B cell (primary cell): ENCODE data around the gene SSH3. TPM values are rescaled to one million over a fixed set of nuclear protein-coding genes. Genes with fewer than 3 reads are reported as not detected.
A peak's percentile ranks its signal among the peaks of the same experiment; 100 is the strongest.

Source experiments
- ATAC-seq: fragments of 200-7000 bp; cut with Tn5 transposase; one replicate; pipeline ENCODE4 v1.10.0; 2021; ENCODE audit warnings: low read depth, mild to moderate bottlenecking, moderate number of reproducible peaks, moderate library complexity
- CTCF ChIA-PET: fragments of 350-600 bp; sonication (Branson Sonifier 250); formaldehyde crosslinking; loops from one replicate; lab custom pipeline; 2021; ENCODE audit warnings: antibody characterized with exemption, inconsistent platforms; lab: Charles Lee
- POLR2A ChIA-PET: fragments of 350-600 bp; sonication (Branson Sonifier 250); formaldehyde crosslinking; loops from one replicate; lab custom pipeline; 2021; ENCODE audit warnings: antibody characterized with exemption; lab: Charles Lee
- DNase-seq: peaks from one replicate; pipeline ENCODE4 v3.0.0; 2013
- H2AFZ ChIP-seq: 2 replicates; pipeline ENCODE4 v1.6.1; 2012; ENCODE audit warnings: mild to moderate bottlenecking, low read depth, low read length; ENCODE audit not compliant: insufficient read depth, poor library complexity, severe bottlenecking
- H3K27ac ChIP-seq, 2 donors: 1 replicate in 1 of 2; 2 replicates in 1 of 2; pipeline ENCODE4 v1.5.1; 2012 to 2013; ENCODE audit warnings: low read length in 2 of 2, mild to moderate bottlenecking in 2 of 2, moderate library complexity in 1 of 2
- H3K27me3 ChIP-seq, 4 experiments: fragments of 200-600 bp in 1 of 4; sonication (generic) in 1 of 4; replicated peaks in 1 of 4; 1 replicate in 2 of 4; 2 replicates in 2 of 4; pipeline versions ENCODE4 v1.6.1 to v1.7.0; 2013 to 2016; ENCODE audit warnings: low read length in 3 of 4, mild to moderate bottlenecking in 2 of 4, mixed read lengths in 1 of 4, moderate library complexity in 1 of 4; ENCODE audit not compliant: insufficient read depth in 4 of 4, control insufficient read depth in 3 of 4; ENCODE audit errors: control extremely low read depth in 1 of 4
- H3K36me3 ChIP-seq, 2 experiments: replicated peaks in 1 of 2; 1 replicate in 1 of 2; 2 replicates in 1 of 2; pipeline versions ENCODE4 v1.6.1 to v1.7.1; 2013; ENCODE audit warnings: low read length in 1 of 2; ENCODE audit not compliant: insufficient read depth in 2 of 2, control insufficient read depth in 1 of 2; ENCODE audit errors: control extremely low read depth in 1 of 2, extremely low read depth in 1 of 2
- H3K4me1 ChIP-seq, 2 donors: fragments of 200-600 bp in 1 of 2; sonication (generic) in 1 of 2; 1 replicate in 1 of 2; 2 replicates in 1 of 2; pipeline versions ENCODE4 v1.5.1 to v1.6.1; 2013 to 2017; ENCODE audit warnings: low read length in 2 of 2; ENCODE audit not compliant: control insufficient read depth in 2 of 2, insufficient read depth in 2 of 2
- H3K4me2 ChIP-seq: replicated peaks from 2 replicates; pipeline ENCODE3; 2012; ENCODE audit warnings: mild to moderate bottlenecking, low read depth, low read length; ENCODE audit not compliant: poor library complexity, severe bottlenecking
- H3K4me3 ChIP-seq, 5 experiments: fragments of 200-600 bp in 1 of 5; sonication (generic) in 1 of 5; 1 replicate in 3 of 5; 2 replicates in 2 of 5; pipeline versions ENCODE4 v1.5.1 to v1.7.0; 2011 to 2016; ENCODE audit warnings: low read length in 4 of 5, mild to moderate bottlenecking in 4 of 5, low read depth in 2 of 5, control low read depth in 1 of 5, moderate library complexity in 1 of 5; ENCODE audit not compliant: insufficient read depth in 1 of 5; ENCODE audit errors: control extremely low read depth in 1 of 5, extremely low read depth in 1 of 5
- H3K79me2 ChIP-seq: fragments of 200-600 bp; sonication (generic); one replicate; pipeline ENCODE4 v1.6.0; 2016; ENCODE audit warnings: low read length; ENCODE audit not compliant: control insufficient read depth, insufficient read depth
- H3K9ac ChIP-seq: fragments of 200-600 bp; sonication (generic); 2 replicates; pipeline ENCODE4 v1.6.1; 2017; ENCODE audit warnings: mild to moderate bottlenecking, low read length, moderate library complexity
- H3K9me3 ChIP-seq, 3 donors: one replicate each; pipeline versions ENCODE4 v1.6.1 to v1.7.1; 2013; ENCODE audit warnings: low read length in 2 of 3; ENCODE audit not compliant: control insufficient read depth in 2 of 3, insufficient read depth in 1 of 3; ENCODE audit errors: control extremely low read depth in 1 of 3
- H4K20me1 ChIP-seq: 2 replicates; pipeline ENCODE4 v1.6.0; 2012; ENCODE audit warnings: mild to moderate bottlenecking, low read length; ENCODE audit not compliant: insufficient read depth, control insufficient read depth, poor library complexity, severe bottlenecking
- H3K27ac Mint-ChIP-seq: one replicate; pipeline ENCODE4 v1.8.0; 2021; ENCODE audit warnings: mixed read lengths
- H3K27me3 Mint-ChIP-seq: one replicate; pipeline ENCODE4 v1.8.0; 2021; ENCODE audit warnings: mixed read lengths
- H3K4me1 Mint-ChIP-seq: one replicate; pipeline ENCODE4 v1.8.0; 2021; ENCODE audit warnings: mixed read lengths
- H3K4me3 Mint-ChIP-seq: one replicate; pipeline ENCODE4 v1.8.0; 2021; ENCODE audit warnings: mixed read lengths
- H3K9me3 Mint-ChIP-seq: one replicate; pipeline ENCODE4 v1.8.0; 2022; ENCODE audit warnings: mixed read lengths; ENCODE audit not compliant: insufficient read depth
- EZH2 ChIP-seq: IDR thresholded peaks from 2 replicates; pipeline ENCODE4 v1.6.1; 2012; ENCODE audit warnings: borderline replicate concordance, low read depth, mild to moderate bottlenecking, moderate library complexity, low read length; ENCODE audit not compliant: insufficient read depth, poor library complexity, severe bottlenecking
- WGBS: methylation state at CpG from one replicate; pipeline ENCODE4 v1.1.5; 2013; ENCODE audit warnings: missing lambda C conversion rate; ENCODE audit not compliant: insufficient coverage; 5-methylcytosine and 5-hydroxymethylcytosine counted together
- intact Hi-C: fragments of 100-400 bp; cut with micrococcal nuclease; formaldehyde crosslinking; loops from one replicate; pipeline ENCODE4 v1.10.0; 2022
- polyA plus RNA-seq: library from polyadenylated mRNA; depleted of rRNA; stranded (reverse); fragments of >200 nt; gene quantifications from 2 replicates; pipeline ENCODE4 v1.2.3, GENCODE V29; 2012
- total RNA-seq, 2 donors: library from RNA; stranded (reverse); fragments of 120-200 nt in 1 of 2; gene quantifications; 1 replicate in 1 of 2; 2 replicates in 1 of 2; pipeline versions ENCODE4 v1.2.3 to v1.2.4, GENCODE V29; 2013 to 2022
- TF ChIP-seq, protein P1 (sequence below): fragments of 200-600 bp; IDR thresholded peaks from one replicate; pipeline ENCODE4 v1.8.0; 2022; ENCODE audit warnings: antibody characterized with exemption, mild to moderate bottlenecking

The SSH3 gene
- total and polyA plus RNA-seq, 2 donors (not counting 1 experiment from before 2014, with no cell fraction given), result 4.0 to 7.2 TPM

DNA sequence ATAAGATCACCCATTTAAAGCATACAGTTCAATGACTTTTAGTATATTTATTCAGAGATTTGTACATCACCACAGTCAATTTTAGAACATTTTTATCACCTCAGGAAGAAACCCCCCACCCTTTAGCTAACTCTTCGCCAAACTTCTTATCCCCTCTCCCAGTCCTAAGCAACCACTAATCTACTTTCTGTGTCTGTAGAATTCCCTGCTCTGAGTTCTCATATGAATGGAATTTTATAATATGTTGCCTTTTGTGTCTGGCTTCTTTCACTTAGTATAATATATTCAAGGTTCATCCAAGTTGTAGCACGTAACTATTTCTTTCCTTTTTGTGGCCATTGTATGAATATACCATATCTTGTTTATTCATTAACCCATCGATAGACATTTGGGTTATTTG is 10.7 kb upstream of the SSH3 start:
- H3K4me3 Mint-ChIP-seq, result no peak overlapping the region
- intact Hi-C loops, result no loop called here
- no peak overlapping the region for H3K9ac ChIP-seq
- peaks cover 4% of the 10 kb centered on the region for H3K9me3 Mint-ChIP-seq
- TF ChIP-seq, protein P1, sequence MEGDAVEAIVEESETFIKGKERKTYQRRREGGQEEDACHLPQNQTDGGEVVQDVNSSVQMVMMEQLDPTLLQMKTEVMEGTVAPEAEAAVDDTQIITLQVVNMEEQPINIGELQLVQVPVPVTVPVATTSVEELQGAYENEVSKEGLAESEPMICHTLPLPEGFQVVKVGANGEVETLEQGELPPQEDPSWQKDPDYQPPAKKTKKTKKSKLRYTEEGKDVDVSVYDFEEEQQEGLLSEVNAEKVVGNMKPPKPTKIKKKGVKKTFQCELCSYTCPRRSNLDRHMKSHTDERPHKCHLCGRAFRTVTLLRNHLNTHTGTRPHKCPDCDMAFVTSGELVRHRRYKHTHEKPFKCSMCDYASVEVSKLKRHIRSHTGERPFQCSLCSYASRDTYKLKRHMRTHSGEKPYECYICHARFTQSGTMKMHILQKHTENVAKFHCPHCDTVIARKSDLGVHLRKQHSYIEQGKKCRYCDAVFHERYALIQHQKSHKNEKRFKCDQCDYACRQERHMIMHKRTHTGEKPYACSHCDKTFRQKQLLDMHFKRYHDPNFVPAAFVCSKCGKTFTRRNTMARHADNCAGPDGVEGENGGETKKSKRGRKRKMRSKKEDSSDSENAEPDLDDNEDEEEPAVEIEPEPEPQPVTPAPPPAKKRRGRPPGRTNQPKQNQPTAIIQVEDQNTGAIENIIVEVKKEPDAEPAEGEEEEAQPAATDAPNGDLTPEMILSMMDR, result no peak
- no peak for TF ChIP-seq EZH2
- peaks cover 26% of the 10 kb centered on the region for H4K20me1 ChIP-seq
- ATAC-seq (no peak), DNase-seq (no peak)
- H3K79me2 ChIP-seq, result peaks cover 57% of the 10 kb centered on the region
- no peak overlapping the region for H3K4me2 ChIP-seq
- H2AFZ ChIP-seq, result no peak overlapping the region
- H3K27ac Mint-ChIP-seq, result peak overlapping the region; percentile 23
- peaks cover 22 to 29% of the 10 kb centered on the region in 2 donors for H3K4me1 ChIP-seq
- CTCF ChIA-PET, result interaction anchor here (1.1 to 1.9 kb wide), 3 partner anchors 25 to 59 kb away, joined by 7 to 8 read pairs (median 8); no protein-coding TSS in a partner anchor
- H3K4me3 ChIP-seq, result no peak overlapping the region
- no peaks in the 10 kb centered on the region for H3K27me3 ChIP-seq
- peaks cover 7 to 15% (median 15%) of the 10 kb centered on the region in 3 donors for H3K9me3 ChIP-seq
- no CpG with 5 or more reads among the region's 3 CpGs for WGBS
- H3K27ac ChIP-seq, result peak overlapping the region in 1 of 2 donors; percentile 18
- peaks cover 4 to 51% of the 10 kb centered on the region in 2 experiments for H3K36me3 ChIP-seq
- H3K4me1 Mint-ChIP-seq, result peaks cover 33% of the 10 kb centered on the region
- no peaks in the 10 kb centered on the region for H3K27me3 Mint-ChIP-seq
- POLR2A ChIA-PET, result interaction anchor here (0.7 to 1.6 kb wide), 3 partner anchors 8 to 22 kb away, joined by 3 read pairs; partner anchors contain the start of gene SSH3

DNA sequence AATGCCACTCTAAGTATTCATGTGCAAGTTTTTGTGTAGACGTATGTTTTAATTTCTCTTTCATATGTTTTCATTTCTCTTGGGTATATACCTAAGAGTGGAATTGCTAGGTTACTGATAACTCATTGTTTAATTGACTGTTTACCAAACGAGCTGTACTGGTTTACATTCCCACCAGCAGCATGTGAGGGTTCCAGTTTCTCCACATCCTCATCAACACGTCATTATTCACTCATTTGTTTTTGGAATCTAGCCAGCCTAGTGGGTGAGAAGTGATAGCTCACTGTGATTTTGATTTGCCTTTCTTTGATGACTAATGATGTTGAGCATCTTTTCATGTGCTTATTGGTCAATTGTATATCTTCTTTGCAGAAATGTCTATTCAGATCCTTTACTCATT is 10.2 kb upstream of the SSH3 start:
- Histone ChIP-seq H3K27ac (peak overlapping the region in 1 of 2 donors; percentile 18), H3K4me1 (peaks cover 18 to 25% of the 10 kb centered on the region in 2 donors), H3K79me2 (peaks cover 61% of the 10 kb centered on the region), H3K4me3 (no peak overlapping the region), H2AFZ (no peak overlapping the region), H3K4me2 (no peak overlapping the region), H3K9me3 (peaks cover 7 to 15% (median 15%) of the 10 kb centered on the region in 3 donors), H4K20me1 (peaks cover 26% of the 10 kb centered on the region), H3K36me3 (peaks cover 4 to 51% of the 10 kb centered on the region in 2 experiments), H3K9ac (no peak overlapping the region), H3K27me3 (no peaks in the 10 kb centered on the region)
- no CpG with 5 or more reads among the region's 3 CpGs for WGBS
- Mint-ChIP-seq H3K27ac (no peak overlapping the region), H3K27me3 (no peaks in the 10 kb centered on the region), H3K9me3 (peaks cover 4% of the 10 kb centered on the region), H3K4me3 (no peak overlapping the region), H3K4me1 (peaks cover 29% of the 10 kb centered on the region)
- intact Hi-C loops, result no loop called here
- TF ChIP-seq EZH2, result no peak
- TF ChIP-seq, protein P1, result no peak
- ChIA-PET CTCF (interaction anchor here (1.1 to 1.9 kb wide), 3 partner anchors 24 to 58 kb away, joined by 7 to 8 read pairs (median 8); no protein-coding TSS in a partner anchor), POLR2A (interaction anchor here (0.7 to 1.6 kb wide), 3 partner anchors 8 to 22 kb away, joined by 3 read pairs; partner anchors contain the start of gene SSH3)
- no peak for DNase-seq
- no peak for ATAC-seq
